Fibroblast of lung (primary cell): ENCODE measurements around the gene PLCH2. TPM values are rescaled to one million over a fixed set of nuclear protein-coding genes. Genes with fewer than 3 reads are reported as not detected.

ENCODE experiments used
- DNase-seq, 2 donors: peaks; one replicate each; pipeline versions ENCODE4 v3.0.0 to v3.0.0-alpha.2; 2010; ENCODE audit warnings: low read depth in 2 of 2
- H2AFZ ChIP-seq: 2 replicates; pipeline ENCODE4 v1.5.1; 2012; ENCODE audit warnings: low read length, control low read depth, inconsistent platforms
- H3K27ac ChIP-seq: 2 replicates; pipeline ENCODE4 v1.5.1; 2011; ENCODE audit warnings: low read length, control low read depth; ENCODE audit not compliant: insufficient read depth
- H3K27me3 ChIP-seq: 2 replicates; pipeline ENCODE4 v1.5.1; 2011; ENCODE audit warnings: mild to moderate bottlenecking, low read length; ENCODE audit not compliant: control insufficient read depth, insufficient read depth
- H3K36me3 ChIP-seq: 2 replicates; pipeline ENCODE4 v1.5.1; 2011; ENCODE audit warnings: low read length; ENCODE audit not compliant: control insufficient read depth, insufficient read depth
- H3K4me1 ChIP-seq: 2 replicates; pipeline ENCODE4 v1.5.1; 2011; ENCODE audit warnings: low read length; ENCODE audit not compliant: control insufficient read depth, insufficient read depth; ENCODE audit errors: extremely low read depth
- H3K4me2 ChIP-seq: 2 replicates; pipeline ENCODE4 v1.5.1; 2011; ENCODE audit warnings: low read length, control low read depth; ENCODE audit not compliant: insufficient read depth; ENCODE audit errors: extremely low read depth
- H3K4me3 ChIP-seq, 4 experiments: fragments of 200-600 bp in 1 of 4; sonication (generic) in 1 of 4; replicated peaks in 1 of 4; 2 replicates each; pipeline ENCODE4 v1.5.1; 2011 to 2016; ENCODE audit warnings: low read length in 4 of 4, low read depth in 3 of 4, mild to moderate bottlenecking in 3 of 4, control low read depth in 2 of 4, inconsistent platforms in 1 of 4, mixed read lengths in 1 of 4; ENCODE audit not compliant: insufficient read depth in 1 of 4; ENCODE audit errors: control extremely low read depth in 1 of 4
- H3K79me2 ChIP-seq: 2 replicates; pipeline ENCODE4 v1.5.1; 2012; ENCODE audit warnings: mild to moderate bottlenecking, low read length, inconsistent platforms; ENCODE audit not compliant: control insufficient read depth, insufficient read depth
- H3K9ac ChIP-seq: 2 replicates; pipeline ENCODE4 v1.5.1; 2011; ENCODE audit warnings: mild to moderate bottlenecking, low read length, control low read depth; ENCODE audit not compliant: insufficient read depth
- H3K9me3 ChIP-seq: 2 replicates; pipeline ENCODE4 v1.5.1; 2012; ENCODE audit warnings: low read depth, low read length; ENCODE audit not compliant: control insufficient read depth, insufficient read depth
- H4K20me1 ChIP-seq: 2 replicates; pipeline ENCODE4 v1.5.1; 2011; ENCODE audit warnings: low read length; ENCODE audit not compliant: control insufficient read depth, insufficient read depth; ENCODE audit errors: extremely low read depth
- CTCF ChIP-seq, 2 donors: IDR thresholded peaks in 1 of 2; conservative IDR thresholded peaks in 1 of 2; 1 replicate in 1 of 2; 2 replicates in 1 of 2; pipeline ENCODE4 v1.5.1; 2011 to 2012; ENCODE audit warnings: low read length in 2 of 2, control low read depth in 1 of 2, inconsistent platforms in 1 of 2, low read depth in 1 of 2, mild to moderate bottlenecking in 1 of 2
- EZH2 ChIP-seq: IDR thresholded peaks from 2 replicates; pipeline ENCODE4 v1.5.1; 2012; ENCODE audit warnings: low read length, control low read depth, mild to moderate bottlenecking; ENCODE audit errors: missing control alignments
- polyA plus RNA-seq, 2 donors: library from polyadenylated mRNA; depleted of rRNA in 1 of 2; stranded (reverse) in 1 of 2; unstranded in 1 of 2; fragments of >200 nt; gene quantifications; 2 replicates each; pipeline ENCODE4 v1.2.1, GENCODE V29; 2011 to 2012; ENCODE audit warnings: missing spikeins in 1 of 2
- total RNA-seq: library from RNA; depleted of rRNA; stranded (reverse); fragments of >200 nt; gene quantifications from 2 replicates; pipeline ENCODE4 v1.2.1, GENCODE V29; 2014

PLCH2 gene
- total and polyA plus RNA-seq, 2 donors (not counting 1 experiment from before 2014, with no cell fraction given), result 0.02 to 0.17 TPM

DNA sequence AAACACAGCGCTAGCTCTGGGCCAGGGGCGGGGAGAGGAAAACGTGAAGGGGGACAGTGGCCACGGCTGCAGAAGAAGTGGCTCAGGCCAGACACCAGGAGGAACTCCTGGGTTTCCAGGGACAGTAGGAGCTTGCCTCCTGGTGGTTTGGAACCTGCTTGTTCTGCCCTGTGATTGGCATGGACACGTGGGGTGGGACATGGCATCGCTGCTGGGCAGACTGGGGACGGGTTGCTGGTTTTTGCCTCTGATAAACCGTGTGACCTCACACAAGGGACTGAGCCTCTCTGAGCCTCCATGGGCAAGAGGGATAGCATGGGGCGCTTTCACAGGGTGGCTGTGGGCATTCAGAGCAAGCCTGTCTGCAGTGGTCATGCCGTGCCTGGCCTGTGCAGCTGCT lies 7.5 kb upstream of the PLCH2 start:
- Histone ChIP-seq H3K27me3 (peaks cover 10% of the 10 kb centered on the region), H3K4me1 (no peaks in the 10 kb centered on the region), H3K4me2 (no peak overlapping the region), H3K9ac (no peak overlapping the region), H2AFZ (no peak overlapping the region), H3K27ac (no peak overlapping the region), H3K79me2 (no peaks in the 10 kb centered on the region), H3K9me3 (no peaks in the 10 kb centered on the region), H3K36me3 (no peaks in the 10 kb centered on the region), H4K20me1 (no peaks in the 10 kb centered on the region), H3K4me3 (no peak overlapping the region)
- no peak for DNase-seq
- TF ChIP-seq CTCF (conservative IDR thresholded peaks at IDR 0.05 in 1 of 2, IDR thresholded peaks at IDR 0.05 in 1 of 2; ENCODE audit: low read depth in 1 of 2, low read length in 2 of 2), result no peak
- no peak for TF ChIP-seq EZH2

- H3K9me3 ChIP-seq, result no peaks in the 10 kb centered on the region
- no peak overlapping the region for H3K27ac ChIP-seq
- no peak overlapping the region for H3K9ac ChIP-seq
- H3K79me2 ChIP-seq, result no peaks in the 10 kb centered on the region
- TF ChIP-seq CTCF (conservative IDR thresholded peaks at IDR 0.05 in 1 of 2, IDR thresholded peaks at IDR 0.05 in 1 of 2; ENCODE audit: low read depth in 1 of 2, low read length in 2 of 2) (no peak), EZH2 (no peak)
- no peak overlapping the region for H3K4me3 ChIP-seq
- no peak for DNase-seq
- no peaks in the 10 kb centered on the region for H3K36me3 ChIP-seq
- H3K27me3 ChIP-seq, result peaks cover 7% of the 10 kb centered on the region
- H3K4me1 ChIP-seq, result no peaks in the 10 kb centered on the region
- H2AFZ ChIP-seq, result no peak overlapping the region
- no peak overlapping the region for H3K4me2 ChIP-seq
- H4K20me1 ChIP-seq, result no peaks in the 10 kb centered on the region
These were observed 6.8 kb upstream of the PLCH2 start for GRCh38 chr1:2469103-2469940.

GRCh38 chr1:2470290-2471158 lies 5.6 kb upstream of the PLCH2 start:
- no peaks in the 10 kb centered on the region for H4K20me1 ChIP-seq
- H2AFZ ChIP-seq, result no peak overlapping the region
- no peak overlapping the region for H3K4me3 ChIP-seq
- no peaks in the 10 kb centered on the region for H3K4me1 ChIP-seq
- H3K9ac ChIP-seq, result no peak overlapping the region
- no peaks in the 10 kb centered on the region for H3K9me3 ChIP-seq
- peaks cover 4% of the 10 kb centered on the region for H3K27me3 ChIP-seq
- no peak overlapping the region for H3K27ac ChIP-seq
- no peak for DNase-seq
- no peak overlapping the region for H3K4me2 ChIP-seq
- H3K36me3 ChIP-seq, result no peaks in the 10 kb centered on the region
- no peaks in the 10 kb centered on the region for H3K79me2 ChIP-seq
- TF ChIP-seq EZH2, result peak; percentile 25
- TF ChIP-seq CTCF (conservative IDR thresholded peaks at IDR 0.05 in 1 of 2, IDR thresholded peaks at IDR 0.05 in 1 of 2; ENCODE audit: low read depth in 1 of 2, low read length in 2 of 2), result no peak
